GM12891 (cell line): ENCODE measurements around the gene SMR3B.
A peak's percentile ranks its signal among the peaks of the same experiment; 100 is the strongest.

Experiments
- DNase-seq: peaks from one replicate; pipeline ENCODE4 v3.0.0; 2011; ENCODE audit warnings: low spot score; ENCODE audit not compliant: insufficient read length
- FAIRE-seq: peaks from 2 replicates; lab custom pipeline; 2011; peaks lifted over from hg19 to GRCh38; lab: Jason Lieb, UNC
- PAX5 ChIP-seq: IDR thresholded peaks from 2 replicates; pipeline ENCODE4 v1.6.1; 2011; ENCODE audit warnings: low read length, moderate library complexity, mild to moderate bottlenecking; ENCODE audit not compliant: insufficient read depth, severe bottlenecking
- POLR2A ChIP-seq: IDR thresholded peaks from 2 replicates; pipeline ENCODE4 v1.6.1; 2011; ENCODE audit warnings: low read depth, low read length, control low read depth
- POLR2AphosphoS5 ChIP-seq: IDR thresholded peaks from 2 replicates; pipeline ENCODE4 v1.6.1; 2011; ENCODE audit warnings: low read depth, low read length, control low read depth
- POU2F2 ChIP-seq: IDR thresholded peaks from 2 replicates; pipeline ENCODE4 v1.6.1; 2011; ENCODE audit warnings: low read depth, mild to moderate bottlenecking, control low read depth, low read length, moderate library complexity
- SPI1 ChIP-seq: IDR thresholded peaks from 2 replicates; pipeline ENCODE4 v1.6.1; 2011; ENCODE audit warnings: low read depth, low read length, control low read depth
- TAF1 ChIP-seq: IDR thresholded peaks from 2 replicates; pipeline ENCODE4 v1.6.1; 2011; ENCODE audit warnings: low read depth, low read length, control low read depth

Gene SMR3B

GRCh38 chr4:70371987-70372386 lies 10.9 kb upstream of the SMR3B start:
- no peak for DNase-seq
- TF ChIP-seq POLR2AphosphoS5: no peak
- TF ChIP-seq PAX5: no peak
- TF ChIP-seq POLR2A: no peak
- no peak for TF ChIP-seq POU2F2
- no peak for TF ChIP-seq SPI1
- TF ChIP-seq TAF1: no peak
- no peak for FAIRE-seq

DNA sequence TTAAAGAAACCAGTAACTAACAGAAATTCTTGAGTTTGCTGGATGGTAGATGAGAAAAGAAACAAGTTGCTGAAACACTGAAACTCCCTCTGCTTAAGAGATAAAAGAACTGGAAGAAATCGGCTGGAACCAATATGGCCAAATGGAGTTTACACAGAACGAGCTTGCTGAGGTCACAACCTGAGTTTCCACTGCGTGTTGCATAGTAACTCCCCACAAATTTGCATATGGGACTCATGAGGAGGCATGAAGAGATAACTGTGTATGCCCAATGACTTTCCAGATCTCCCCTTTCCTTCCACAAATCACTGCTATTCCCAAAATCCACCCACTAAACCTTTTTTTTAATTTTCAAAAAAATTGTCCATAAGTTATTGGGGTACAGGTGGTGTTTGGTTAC lies 10.2 kb upstream of the SMR3B start:
- DNase-seq: no peak
- FAIRE-seq: no peak
- TF ChIP-seq POLR2A (no peak), PAX5 (no peak), SPI1 (no peak), POLR2AphosphoS5 (no peak), TAF1 (no peak), POU2F2 (no peak)

- FAIRE-seq: no peak
- TF ChIP-seq POLR2AphosphoS5 (no peak), SPI1 (no peak), POU2F2 (no peak), POLR2A (no peak), TAF1 (no peak), PAX5 (no peak)
- DNase-seq: no peak
Measured at GRCh38 chr4:70380578-70380977, 2.4 kb upstream of the SMR3B start.

DNA sequence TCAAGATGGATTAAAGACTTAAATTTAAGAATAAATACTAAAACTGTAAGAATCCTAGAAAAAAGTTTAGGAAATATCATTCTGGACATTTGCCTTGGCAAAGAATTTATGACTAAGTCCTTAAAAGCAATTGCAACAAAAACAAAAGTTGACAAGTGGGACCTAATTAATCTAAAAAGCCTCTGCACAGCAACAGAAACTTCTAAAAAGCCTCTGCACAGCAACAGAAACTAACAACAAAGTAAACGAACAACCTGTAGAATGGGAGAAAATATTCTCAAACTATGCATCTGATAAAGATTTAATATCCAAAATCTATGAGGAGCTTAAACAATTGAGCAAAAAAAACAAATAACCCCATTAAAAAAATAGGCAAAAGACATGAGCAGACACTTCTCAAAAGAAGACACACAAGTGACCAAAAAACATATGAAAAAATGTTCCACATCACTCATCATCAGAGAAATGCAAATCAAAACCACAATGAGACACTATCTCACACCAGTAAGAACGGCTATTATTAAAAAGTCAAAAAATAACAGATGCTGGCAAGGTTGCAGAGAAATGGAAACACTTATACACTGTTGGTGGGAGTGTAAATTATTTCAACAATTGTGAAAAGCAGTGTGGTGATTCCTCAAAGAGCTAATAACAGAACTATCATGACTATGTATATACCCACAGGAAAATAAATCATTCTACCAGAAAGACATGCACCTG lies 9.3 kb downstream of the SMR3B start:
- TF ChIP-seq TAF1: no peak
- TF ChIP-seq POLR2AphosphoS5: no peak
- peak; percentile 16 for FAIRE-seq
- no peak for DNase-seq

GRCh38 chr4:70397580-70397979 lies 14.6 kb downstream of the SMR3B start, which contains the start of gene OPRPN:
TSS of gene OPRPN (plus strand) at chr4:70397940. CDS start at chr4:70399286, 1,346 bp downstream.
- TF ChIP-seq POLR2A (no peak), SPI1 (no peak), TAF1 (no peak), PAX5 (no peak), POU2F2 (no peak), POLR2AphosphoS5 (no peak)
- DNase-seq (no peak), FAIRE-seq (no peak)

DNA sequence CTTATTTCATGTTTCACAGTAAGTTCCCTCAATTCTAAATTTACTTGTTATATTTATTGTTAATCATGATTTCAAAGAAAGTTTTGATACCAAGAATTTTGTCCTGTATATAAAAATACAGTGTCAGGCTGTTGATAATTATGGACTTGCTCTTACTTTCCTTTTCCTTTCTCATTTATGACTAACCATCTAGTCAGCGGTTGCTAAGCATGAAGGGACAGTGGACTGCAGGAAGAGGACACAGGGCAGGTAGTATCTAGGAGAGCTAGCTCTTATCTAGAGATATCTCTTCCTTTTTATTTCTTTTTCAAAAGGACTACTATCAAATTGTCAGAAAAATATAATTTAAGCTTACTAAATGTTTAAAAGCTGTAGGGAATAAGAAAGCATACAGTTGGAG lies 16.4 kb downstream of the SMR3B start:
- FAIRE-seq (no peak), DNase-seq (no peak)
- no peak for TF ChIP-seq PAX5
- no peak for TF ChIP-seq POU2F2
- no peak for TF ChIP-seq TAF1
- no peak for TF ChIP-seq POLR2AphosphoS5
- no peak for TF ChIP-seq SPI1
- TF ChIP-seq POLR2A: no peak

DNA sequence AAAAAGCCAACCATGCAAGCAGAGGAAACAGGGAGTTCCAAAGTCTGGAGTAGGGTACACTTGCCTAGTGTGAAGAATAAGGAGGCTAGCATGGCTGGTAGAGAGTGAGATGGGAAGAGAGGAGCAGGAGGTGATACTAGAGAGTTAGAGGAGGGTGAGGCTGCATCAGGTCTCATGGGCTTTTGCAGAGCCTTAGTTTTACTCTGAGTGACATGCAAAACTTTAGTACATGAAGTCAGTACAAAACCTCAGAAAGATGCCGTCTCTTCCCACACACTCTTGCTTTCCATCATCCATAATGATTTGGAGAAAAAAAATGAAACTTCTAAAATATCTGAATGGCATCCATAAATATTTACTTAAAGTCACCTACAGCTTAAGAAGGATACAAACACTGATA lies 19.8 kb downstream of the SMR3B start:
- TF ChIP-seq POU2F2: no peak
- TF ChIP-seq POLR2A: no peak
- TF ChIP-seq TAF1: no peak
- TF ChIP-seq PAX5: no peak
- no peak for TF ChIP-seq POLR2AphosphoS5
- TF ChIP-seq SPI1: no peak
- FAIRE-seq: no peak

DNA sequence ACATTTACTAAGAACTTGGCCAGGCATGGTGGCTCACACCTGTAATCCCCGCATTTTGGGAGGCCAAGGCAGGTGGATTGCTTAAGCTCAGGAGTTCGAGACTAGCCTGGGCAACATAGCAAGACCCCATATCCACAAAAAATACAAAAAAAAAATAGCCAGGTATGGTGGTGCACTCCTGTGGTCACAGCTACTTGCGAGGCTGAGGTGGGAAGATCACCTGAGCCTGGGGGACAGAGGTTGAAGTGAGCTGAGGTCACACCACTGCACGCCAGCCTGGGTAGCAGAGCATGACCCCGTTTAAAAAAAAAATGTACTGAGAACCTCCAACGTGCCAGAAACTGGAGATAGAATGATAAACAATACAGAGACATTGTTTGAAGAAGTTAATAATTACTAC lies 22.8 kb downstream of the SMR3B start:
- no peak for DNase-seq
- TF ChIP-seq POLR2AphosphoS5 (no peak), PAX5 (no peak), POU2F2 (no peak)
- no peak for FAIRE-seq

More for the DNA sequence above, 19.8 kb downstream of the SMR3B start:
- DNase-seq: no peak

DNA sequence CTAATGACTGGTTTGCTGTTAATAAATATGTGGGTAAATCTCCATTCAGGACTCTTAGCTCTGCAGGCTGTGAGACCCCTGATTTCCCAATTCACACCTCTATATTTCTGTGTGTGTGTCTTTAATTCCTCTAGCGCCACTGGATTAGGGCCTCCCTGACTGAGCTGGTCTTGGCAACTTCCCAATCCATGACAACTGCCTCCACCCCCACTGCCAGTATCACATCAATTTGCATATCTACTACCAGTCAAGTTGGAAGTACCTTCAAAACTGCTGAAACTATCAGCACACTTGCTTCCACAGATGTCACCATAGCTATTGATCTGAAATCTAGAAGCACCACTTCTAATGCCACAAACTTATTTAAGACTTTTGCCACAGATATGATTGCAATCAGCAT lies 42.4 kb downstream of the SMR3B start:
- DNase-seq (no peak), FAIRE-seq (no peak)
- no peak for TF ChIP-seq SPI1
- no peak for TF ChIP-seq POLR2A
- TF ChIP-seq POU2F2: no peak
- no peak for TF ChIP-seq PAX5
- TF ChIP-seq TAF1: no peak
- TF ChIP-seq POLR2AphosphoS5: no peak

DNA sequence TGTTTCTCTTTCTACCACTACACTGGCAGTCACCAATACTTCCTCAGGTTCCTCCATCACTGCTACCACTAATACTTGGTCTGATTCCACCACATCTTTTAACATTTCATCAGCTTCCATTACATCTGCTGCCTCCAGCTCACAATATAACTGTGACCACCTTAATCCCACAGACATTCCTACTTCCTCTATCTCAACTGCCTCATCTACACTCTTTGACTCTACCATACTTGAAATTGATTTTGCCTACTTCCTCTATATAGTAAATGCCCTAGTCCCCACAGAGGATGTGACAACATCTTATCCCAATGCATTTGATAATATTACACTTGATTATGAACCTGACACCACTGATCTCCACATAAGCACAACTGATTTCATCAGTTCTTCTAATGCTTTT lies 43.9 kb downstream of the SMR3B start:
- no peak for FAIRE-seq
- DNase-seq: no peak
- TF ChIP-seq TAF1 (no peak), PAX5 (no peak), POU2F2 (no peak), POLR2AphosphoS5 (no peak), POLR2A (no peak), SPI1 (no peak)

DNA sequence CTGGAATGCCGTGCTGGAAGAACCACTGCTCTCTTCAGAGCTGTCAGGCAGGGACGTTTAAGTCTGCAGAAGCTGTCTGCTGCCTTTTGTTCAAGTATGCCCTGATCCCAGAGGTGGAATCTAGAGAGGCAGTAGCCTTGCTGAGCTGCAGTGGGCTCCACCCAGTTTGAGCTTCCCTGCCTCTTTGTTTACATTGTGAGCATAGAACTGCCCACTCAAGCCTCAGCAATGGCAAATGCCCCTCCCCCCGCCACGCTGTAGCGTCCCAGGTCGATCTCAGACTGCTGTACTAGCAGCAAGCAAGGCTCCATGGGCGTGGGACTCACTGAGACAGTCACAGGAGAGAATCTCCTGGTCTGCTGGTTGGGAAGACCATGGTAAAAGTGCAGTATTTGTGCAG lies 54.3 kb downstream of the SMR3B start:
- TF ChIP-seq PAX5 (no peak), POLR2A (no peak), SPI1 (no peak), POLR2AphosphoS5 (no peak), POU2F2 (no peak), TAF1 (no peak)
- FAIRE-seq (no peak), DNase-seq (no peak)
